ENCODE results near the gene JPH3.

DNA sequence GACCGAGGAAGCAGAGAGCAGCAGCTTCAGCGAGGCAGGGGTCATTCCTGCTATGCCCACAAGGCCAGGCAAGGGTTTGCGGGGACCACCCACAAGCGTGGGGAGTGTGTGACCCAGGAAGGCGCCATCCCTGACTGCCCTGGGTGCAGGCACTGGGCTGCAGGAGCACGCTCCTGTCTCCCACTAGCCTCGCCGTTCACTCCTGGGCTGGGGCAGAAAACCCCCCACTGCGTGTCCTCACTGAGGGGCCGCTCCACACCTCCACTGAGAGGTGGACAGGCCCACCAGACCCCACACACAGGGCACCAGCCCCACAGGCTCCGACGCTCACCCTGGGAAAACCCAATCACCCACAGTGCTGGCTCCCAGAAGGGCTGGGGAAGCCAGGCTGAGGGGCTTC is 107.4 kb downstream of the JPH3 start:
- TF ChIP-seq ZNF274 (IDR thresholded peaks at IDR 0.05; ENCODE audit: low read depth, low read length) (no peak), SUZ12 (IDR thresholded peaks at IDR 0.05; ENCODE audit: extremely low read depth, insufficient read depth, insufficient read length) (no peak), YY1 (IDR thresholded peaks at IDR 0.05; ENCODE audit: insufficient read depth, insufficient read length) (no peak)
